Activated T-helper 1 cell treated with anti-CD3 and anti-CD28 coated beads, Interleukin-2, amount 50 U/mL, for 16 hours (primary cell): ENCODE measurements around the gene EPB41L4A.

Experiments used
- DNase-seq, 2 donors: peaks; one replicate each; pipeline ENCODE4 v3.0.0-alpha.2; 2020; ENCODE audit warnings: low read depth in 1 of 2, low spot score in 1 of 2

Gene EPB41L4A

DNA sequence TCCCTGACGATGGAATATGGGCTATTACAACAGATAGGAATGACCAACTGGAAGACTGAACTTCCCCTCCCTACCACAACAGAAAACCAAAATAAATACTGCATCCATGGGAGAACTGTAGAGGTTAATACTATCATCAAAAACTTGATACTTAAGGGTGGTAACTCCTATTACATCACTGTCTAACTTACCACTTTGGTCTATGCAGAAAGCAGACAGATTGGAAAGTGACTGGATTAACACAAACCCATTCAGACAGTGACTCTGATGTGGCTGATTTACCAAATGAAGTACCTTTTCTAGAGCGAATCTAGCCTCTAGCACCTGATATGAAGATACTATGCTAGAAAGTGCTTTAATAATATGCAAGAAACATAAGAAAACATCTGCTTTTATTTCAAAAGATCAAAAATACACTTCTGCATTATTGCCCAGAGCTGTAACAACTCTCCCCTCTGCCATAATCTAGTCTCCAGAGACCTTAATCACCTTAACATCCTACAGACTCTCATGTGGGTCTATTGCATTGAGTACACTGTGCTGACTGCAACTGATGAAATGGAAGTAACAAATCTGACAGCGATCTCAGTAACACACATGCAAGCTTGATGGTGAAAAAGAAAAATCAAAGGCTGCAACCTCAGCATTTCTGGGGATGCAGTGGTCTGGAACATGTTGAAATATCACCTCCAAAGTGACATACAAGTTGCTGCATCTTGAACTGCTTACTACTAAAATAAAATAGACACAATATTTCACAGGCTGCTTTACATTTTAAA, 62.7 kb downstream of the EPB41L4A start:
- DNase-seq, result no peak

GRCh38 chr5:112355058-112355685, 63.9 kb downstream of the EPB41L4A start:
- DNase-seq, result no peak

DNA sequence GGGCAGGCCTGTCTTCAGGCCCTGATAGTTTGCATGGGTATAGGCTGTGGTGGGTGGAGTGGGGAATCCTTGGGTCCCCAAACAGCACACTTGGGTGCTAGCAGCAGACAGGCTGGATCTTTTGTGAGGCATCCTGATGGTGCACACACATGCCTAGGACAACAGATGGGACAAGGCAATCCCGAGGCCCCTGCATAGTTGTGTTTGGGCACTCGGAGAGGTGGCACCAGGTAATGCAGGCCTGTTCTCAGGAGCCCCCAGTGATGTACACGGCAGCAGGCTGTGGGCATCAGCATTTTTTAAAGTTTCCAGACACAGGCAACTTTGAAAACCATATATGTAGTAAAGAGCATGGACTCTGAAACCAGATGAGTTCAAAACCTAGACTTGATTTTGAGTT, 65.4 kb downstream of the EPB41L4A start:
- DNase-seq, result no peak

DNA sequence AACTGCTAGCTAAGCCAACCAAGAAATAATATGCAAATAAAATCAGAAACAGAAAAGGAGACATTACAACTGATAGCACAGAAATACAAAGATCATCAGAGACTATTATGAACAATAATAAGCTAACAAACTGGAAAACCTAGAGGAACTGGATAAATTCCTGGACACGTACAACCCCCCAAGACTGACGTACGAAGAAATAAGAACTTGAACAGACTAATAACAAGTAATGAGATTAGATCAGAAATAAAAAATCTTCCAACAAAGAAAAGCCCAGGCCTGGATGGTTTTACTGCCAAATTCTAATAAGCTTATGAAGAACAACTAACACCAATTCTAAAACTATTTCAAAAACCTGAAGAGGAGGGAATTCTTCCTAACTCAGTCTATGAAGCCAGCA, 67.9 kb downstream of the EPB41L4A start:
- DNase-seq, result no peak

DNA sequence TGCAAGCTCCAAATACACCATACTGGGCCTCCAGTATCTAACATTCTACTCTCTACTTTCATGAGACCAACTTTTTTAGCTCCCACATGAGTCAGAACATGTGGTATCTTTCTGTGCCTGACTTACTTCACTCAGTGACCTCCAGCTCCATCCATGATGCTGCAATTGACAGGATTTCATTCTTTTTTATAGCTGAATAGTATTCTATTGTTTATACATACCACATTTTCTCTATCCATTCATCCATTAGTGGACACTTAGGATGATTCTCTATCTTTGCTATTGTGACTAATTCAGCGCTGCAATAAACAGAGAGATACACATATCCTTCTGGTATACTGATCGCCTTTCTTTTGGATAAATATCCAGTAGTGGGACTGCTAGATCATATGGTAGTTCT, 68.5 kb downstream of the EPB41L4A start:
- no peak for DNase-seq

- no peak for DNase-seq
Measured at GRCh38 chr5:112349371-112349770, 69.7 kb downstream of the EPB41L4A start.

GRCh38 chr5:112348915-112349314, 70.2 kb downstream of the EPB41L4A start:
- no peak for DNase-seq

GRCh38 chr5:112348387-112348786, 70.7 kb downstream of the EPB41L4A start:
- no peak for DNase-seq

DNA sequence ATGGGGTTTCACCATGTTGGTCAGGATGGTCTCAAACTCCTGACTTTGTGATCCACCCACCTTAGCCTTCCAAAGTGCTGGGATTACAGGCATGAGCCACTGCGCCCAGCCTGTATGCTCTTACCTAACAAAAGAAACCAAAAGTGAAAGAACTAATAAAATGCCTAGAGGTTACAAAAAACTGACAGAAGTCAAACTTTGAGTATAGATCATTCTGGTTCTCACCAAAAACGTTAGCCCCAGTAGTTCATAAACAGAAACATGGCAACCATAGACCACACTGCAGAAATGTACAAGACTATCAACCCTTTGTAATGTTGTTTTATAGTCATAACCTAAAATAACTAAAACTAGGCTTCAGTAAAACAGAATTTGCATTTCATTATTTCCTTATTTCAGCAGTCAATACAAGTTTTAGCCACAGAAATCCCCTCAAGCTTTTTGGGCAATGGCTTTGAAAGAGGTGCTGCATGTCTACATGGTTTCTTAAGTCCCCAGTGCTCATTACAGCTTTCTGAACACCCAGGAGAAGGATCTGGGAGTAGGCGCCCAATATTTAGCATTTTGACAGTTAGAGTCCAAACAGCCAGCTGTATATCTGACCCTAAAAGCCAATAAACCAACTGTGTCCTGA, 72.5 kb downstream of the EPB41L4A start:
- DNase-seq, result no peak

GRCh38 chr5:112344540-112344939, 74.5 kb downstream of the EPB41L4A start:
- DNase-seq, result no peak

GRCh38 chr5:112342389-112342788, 76.7 kb downstream of the EPB41L4A start:
- no peak for DNase-seq

- no peak for DNase-seq
Measured at GRCh38 chr5:112339761-112340160, 79.3 kb downstream of the EPB41L4A start.

- no peak for DNase-seq
Measured at GRCh38 chr5:112338681-112339337, 80.3 kb downstream of the EPB41L4A start.

DNA sequence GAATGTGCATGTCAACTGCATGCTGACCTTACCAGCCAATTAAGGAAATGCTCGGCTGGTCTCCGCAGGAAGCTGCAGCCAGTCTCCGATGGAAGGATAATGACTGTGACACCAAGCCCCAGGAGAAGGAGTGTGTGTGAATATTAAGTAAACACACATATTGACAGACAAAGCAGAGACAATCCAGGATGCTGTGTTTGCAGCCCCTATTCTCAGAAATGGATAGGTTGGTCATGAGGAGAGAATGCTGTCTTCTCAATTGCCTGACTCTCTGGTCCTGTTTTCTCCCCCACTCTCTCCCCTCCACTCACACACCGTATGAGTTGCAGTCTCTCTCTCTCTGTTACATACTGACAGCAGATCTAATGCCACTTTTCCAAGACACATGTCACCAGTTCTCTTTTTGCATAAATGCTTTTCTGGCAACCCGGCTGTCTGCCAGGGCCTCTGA, 85.7 kb downstream of the EPB41L4A start:
- DNase-seq, result no peak

- DNase-seq, result no peak
Measured at GRCh38 chr5:112331892-112332291, 87.2 kb downstream of the EPB41L4A start.

GRCh38 chr5:112329419-112330090, 89.5 kb downstream of the EPB41L4A start:
- DNase-seq, result no peak

- DNase-seq, result no peak
Measured at GRCh38 chr5:112323166-112323565, 95.9 kb downstream of the EPB41L4A start.

DNA sequence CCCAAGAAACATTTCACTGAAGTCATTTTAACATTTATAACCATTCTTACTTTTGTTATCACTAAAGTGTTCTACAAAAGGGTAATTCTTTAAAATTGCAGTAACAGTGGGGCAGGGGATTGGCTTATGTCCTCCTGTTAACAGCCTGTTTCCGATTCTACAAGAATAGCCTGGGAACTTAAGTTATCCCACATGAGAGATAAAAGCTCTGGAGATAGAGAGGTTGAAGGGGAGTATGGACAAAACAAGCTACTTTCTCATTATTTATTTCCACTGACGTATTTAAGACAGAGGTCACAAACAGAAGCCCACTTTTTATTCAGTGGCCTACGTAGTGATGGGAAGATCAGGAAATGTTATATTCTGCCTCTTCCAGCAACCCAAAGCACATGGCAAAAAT, 98.7 kb downstream of the EPB41L4A start:
- no peak for DNase-seq

DNA sequence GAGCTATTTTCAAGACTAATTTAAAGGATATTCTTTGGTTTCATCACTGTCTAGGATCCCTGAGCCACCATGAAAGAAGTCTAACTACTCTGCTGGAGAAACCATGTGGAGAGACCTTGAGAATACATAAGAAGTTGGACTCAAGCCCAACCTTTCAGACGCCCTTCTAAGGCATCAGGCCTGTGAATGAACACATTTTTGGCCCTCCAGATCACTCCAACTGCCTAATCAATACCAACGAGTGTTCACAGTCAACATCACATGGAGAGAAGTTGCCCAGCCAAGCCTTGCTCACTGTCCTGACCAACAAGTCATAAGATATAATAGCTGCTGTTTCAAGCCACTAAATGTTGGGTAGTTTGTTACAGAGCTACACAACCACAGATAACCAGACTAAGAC, 100.7 kb downstream of the EPB41L4A start:
- no peak for DNase-seq

DNA sequence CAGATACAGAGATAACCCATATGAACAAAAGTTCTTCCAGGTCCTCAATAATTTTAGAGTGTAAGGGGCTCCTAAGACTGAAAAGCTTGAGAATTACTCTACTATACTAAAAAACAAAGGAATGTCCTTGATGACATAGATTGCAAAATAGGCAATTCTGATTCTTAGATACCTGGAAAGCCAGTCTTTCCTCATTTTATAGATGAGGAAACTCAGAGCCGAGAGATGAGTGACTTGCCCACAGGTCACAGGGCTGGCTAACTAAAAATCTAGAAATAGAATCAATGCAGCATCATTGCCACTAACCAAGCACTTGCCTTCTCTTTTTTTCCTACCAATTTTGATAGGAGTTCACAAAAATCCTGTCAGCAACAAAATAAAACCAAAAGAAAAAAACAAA, 101.2 kb downstream of the EPB41L4A start:
- no peak for DNase-seq

DNA sequence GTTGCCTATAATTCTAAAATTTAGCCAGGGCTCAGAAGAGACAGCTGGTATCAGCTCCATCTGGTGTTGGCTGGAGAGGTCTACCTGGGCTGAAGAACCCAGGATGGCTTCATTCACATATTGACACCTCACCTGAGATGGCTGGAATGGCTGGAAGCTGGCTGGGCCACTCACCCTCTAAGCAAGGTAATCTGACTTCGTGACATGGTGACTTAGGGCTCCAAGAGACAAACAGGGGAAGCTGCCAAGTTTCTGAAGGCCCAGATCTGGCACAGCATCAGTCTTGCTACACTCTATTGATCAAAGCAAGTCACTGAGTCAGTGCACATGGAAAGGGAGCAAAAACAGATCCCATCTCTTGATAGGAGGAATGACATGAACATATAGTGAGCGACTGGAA, 102.3 kb downstream of the EPB41L4A start:
- no peak for DNase-seq
